GM12873 (cell line): ENCODE measurements around the gene ACACB.

Source experiments
- CTCF ChIP-seq: IDR thresholded peaks from 2 replicates; pipeline ENCODE4 v1.5.1; 2012; ENCODE audit warnings: low read depth, mild to moderate bottlenecking, moderate library complexity, low read length, control low read depth; ENCODE audit not compliant: insufficient read depth; ENCODE audit errors: missing control alignments

ACACB gene

GRCh38 chr12:109273354-109273753 is 157.0 kb downstream of the ACACB start:
- TF ChIP-seq CTCF, result no peak

GRCh38 chr12:109274381-109274780 is 158.0 kb downstream of the ACACB start:
- TF ChIP-seq CTCF, result no peak

- TF ChIP-seq CTCF, result no peak
These were observed 158.8 kb downstream of the ACACB start for GRCh38 chr12:109275173-109275572.

GRCh38 chr12:109276160-109276559 is 159.8 kb downstream of the ACACB start:
- no peak for TF ChIP-seq CTCF

GRCh38 chr12:109277255-109277898 is 161.0 kb downstream of the ACACB start:
- no peak for TF ChIP-seq CTCF

GRCh38 chr12:109277899-109278762 is 161.7 kb downstream of the ACACB start:
- TF ChIP-seq CTCF, result no peak

GRCh38 chr12:109278912-109279311 is 162.5 kb downstream of the ACACB start:
- TF ChIP-seq CTCF, result no peak
